ENCODE measurements around the gene C2CD2. TPM values are rescaled to one million over a fixed set of nuclear protein-coding genes. Genes with fewer than 3 reads are reported as not detected.
A peak's percentile ranks its signal among the peaks of the same experiment; 100 is the strongest.

The C2CD2 gene
- total and polyA plus RNA-seq, 2 experiments from 2014 or later = 4.5 to 16.2 TPM

DNA sequence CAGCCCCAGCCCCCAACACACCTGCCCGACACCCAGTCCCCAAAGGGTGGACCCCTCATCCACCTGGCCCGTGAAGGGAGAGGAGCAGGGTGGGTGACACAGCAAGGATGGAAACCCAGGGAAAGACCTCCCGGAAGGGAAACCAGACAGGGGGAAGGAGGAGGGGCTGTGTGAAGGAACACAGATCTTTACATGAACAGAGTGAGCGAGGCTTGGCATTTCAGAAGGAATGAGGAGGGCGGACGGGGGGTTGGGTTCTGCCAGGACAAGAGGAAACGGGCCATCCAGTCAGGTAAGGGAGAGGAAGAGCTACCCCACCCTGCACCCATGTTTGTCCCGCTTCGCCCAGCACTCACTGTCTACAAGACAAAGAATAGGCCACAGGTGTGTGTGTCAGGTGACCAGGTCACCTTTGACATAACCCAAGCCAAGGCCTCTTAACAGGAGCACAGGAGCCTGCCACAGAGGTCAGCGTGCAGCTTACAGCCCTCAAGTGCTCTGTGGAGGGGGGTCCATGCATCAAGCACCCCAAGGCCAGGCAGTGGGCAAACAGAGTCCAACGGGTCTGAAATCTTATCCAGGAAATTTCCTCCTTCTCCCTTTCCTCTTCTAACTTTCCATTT is 56.7 kb downstream of the C2CD2 start:
- peak overlapping the region; percentile 54; the same call in 1 of the 2 replicates for H3K4me2 ChIP-seq
- H3F3A ChIP-seq (replicated peaks; ENCODE audit: low read depth) = no peaks in the 10 kb centered on the region
- H3K27me3 ChIP-seq (ENCODE audit: insufficient read depth) = no peaks in the 10 kb centered on the region
- peaks cover 13% of the 10 kb centered on the region for H3K4me1 ChIP-seq (ENCODE audit: insufficient read depth)
- no peaks in the 10 kb centered on the region for H3K9me3 Mint-ChIP-seq
- H3K4me3 ChIP-seq = no peak overlapping the region
- H3K79me2 ChIP-seq (replicated peaks; ENCODE audit: insufficient read depth) = no peaks in the 10 kb centered on the region
- H3K27me3 Mint-ChIP-seq (ENCODE audit: insufficient read depth, low read depth, poor library complexity) = no peaks in the 10 kb centered on the region
- peaks cover 8% of the 10 kb centered on the region for H3K36me3 Mint-ChIP-seq (ENCODE audit: low read depth)
- H3K36me3 ChIP-seq (ENCODE audit: insufficient read depth) = no peaks in the 10 kb centered on the region
- no peaks in the 10 kb centered on the region for H4K20me1 ChIP-seq (replicated peaks; ENCODE audit: insufficient read depth)
- peak overlapping the region; percentile 58 for H3K27ac Mint-ChIP-seq
- peak overlapping the region; percentile 24; the same call in 2 of the 3 replicates for H3K4me3 Mint-ChIP-seq
- DNase-seq (ENCODE audit: low spot score) = peak; percentile 39
- TF ChIP-seq, protein P1, sequence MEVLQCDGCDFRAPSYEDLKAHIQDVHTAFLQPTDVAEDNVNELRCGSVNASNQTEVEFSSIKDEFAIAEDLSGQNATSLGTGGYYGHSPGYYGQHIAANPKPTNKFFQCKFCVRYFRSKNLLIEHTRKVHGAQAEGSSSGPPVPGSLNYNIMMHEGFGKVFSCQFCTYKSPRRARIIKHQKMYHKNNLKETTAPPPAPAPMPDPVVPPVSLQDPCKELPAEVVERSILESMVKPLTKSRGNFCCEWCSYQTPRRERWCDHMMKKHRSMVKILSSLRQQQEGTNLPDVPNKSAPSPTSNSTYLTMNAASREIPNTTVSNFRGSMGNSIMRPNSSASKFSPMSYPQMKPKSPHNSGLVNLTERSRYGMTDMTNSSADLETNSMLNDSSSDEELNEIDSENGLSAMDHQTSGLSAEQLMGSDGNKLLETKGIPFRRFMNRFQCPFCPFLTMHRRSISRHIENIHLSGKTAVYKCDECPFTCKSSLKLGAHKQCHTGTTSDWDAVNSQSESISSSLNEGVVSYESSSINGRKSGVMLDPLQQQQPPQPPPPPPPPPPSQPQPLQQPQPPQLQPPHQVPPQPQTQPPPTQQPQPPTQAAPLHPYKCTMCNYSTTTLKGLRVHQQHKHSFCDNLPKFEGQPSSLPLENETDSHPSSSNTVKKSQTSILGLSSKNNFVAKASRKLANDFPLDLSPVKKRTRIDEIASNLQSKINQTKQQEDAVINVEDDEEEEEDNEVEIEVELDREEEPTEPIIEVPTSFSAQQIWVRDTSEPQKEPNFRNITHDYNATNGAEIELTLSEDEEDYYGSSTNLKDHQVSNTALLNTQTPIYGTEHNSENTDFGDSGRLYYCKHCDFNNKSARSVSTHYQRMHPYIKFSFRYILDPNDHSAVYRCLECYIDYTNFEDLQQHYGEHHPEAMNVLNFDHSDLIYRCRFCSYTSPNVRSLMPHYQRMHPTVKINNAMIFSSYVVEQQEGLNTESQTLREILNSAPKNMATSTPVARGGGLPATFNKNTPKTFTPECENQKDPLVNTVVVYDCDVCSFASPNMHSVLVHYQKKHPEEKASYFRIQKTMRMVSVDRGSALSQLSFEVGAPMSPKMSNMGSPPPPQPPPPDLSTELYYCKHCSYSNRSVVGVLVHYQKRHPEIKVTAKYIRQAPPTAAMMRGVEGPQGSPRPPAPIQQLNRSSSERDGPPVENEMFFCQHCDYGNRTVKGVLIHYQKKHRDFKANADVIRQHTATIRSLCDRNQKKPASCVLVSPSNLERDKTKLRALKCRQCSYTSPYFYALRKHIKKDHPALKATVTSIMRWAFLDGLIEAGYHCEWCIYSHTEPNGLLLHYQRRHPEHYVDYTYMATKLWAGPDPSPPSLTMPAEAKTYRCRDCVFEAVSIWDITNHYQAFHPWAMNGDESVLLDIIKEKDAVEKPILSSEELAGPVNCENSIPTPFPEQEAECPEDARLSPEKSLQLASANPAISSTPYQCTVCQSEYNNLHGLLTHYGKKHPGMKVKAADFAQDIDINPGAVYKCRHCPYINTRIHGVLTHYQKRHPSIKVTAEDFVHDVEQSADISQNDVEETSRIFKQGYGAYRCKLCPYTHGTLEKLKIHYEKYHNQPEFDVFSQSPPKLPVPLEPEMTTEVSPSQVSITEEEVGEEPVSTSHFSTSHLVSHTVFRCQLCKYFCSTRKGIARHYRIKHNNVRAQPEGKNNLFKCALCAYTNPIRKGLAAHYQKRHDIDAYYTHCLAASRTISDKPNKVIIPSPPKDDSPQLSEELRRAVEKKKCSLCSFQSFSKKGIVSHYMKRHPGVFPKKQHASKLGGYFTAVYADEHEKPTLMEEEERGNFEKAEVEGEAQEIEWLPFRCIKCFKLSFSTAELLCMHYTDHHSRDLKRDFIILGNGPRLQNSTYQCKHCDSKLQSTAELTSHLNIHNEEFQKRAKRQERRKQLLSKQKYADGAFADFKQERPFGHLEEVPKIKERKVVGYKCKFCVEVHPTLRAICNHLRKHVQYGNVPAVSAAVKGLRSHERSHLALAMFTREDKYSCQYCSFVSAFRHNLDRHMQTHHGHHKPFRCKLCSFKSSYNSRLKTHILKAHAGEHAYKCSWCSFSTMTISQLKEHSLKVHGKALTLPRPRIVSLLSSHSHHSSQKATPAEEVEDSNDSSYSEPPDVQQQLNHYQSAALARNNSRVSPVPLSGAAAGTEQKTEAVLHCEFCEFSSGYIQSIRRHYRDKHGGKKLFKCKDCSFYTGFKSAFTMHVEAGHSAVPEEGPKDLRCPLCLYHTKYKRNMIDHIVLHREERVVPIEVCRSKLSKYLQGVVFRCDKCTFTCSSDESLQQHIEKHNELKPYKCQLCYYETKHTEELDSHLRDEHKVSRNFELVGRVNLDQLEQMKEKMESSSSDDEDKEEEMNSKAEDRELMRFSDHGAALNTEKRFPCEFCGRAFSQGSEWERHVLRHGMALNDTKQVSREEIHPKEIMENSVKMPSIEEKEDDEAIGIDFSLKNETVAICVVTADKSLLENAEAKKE (CRISPR knock-in tag; IDR thresholded peaks at IDR 0.05) = no peak
- TF ChIP-seq POLR2AphosphoS5 (IDR thresholded peaks at IDR 0.05; ENCODE audit: low read depth) = no peak
- TF ChIP-seq EZH2phosphoT487 (IDR thresholded peaks at IDR 0.05; ENCODE audit: unreplicated experiment) = no peak
- TF ChIP-seq, protein P2, sequence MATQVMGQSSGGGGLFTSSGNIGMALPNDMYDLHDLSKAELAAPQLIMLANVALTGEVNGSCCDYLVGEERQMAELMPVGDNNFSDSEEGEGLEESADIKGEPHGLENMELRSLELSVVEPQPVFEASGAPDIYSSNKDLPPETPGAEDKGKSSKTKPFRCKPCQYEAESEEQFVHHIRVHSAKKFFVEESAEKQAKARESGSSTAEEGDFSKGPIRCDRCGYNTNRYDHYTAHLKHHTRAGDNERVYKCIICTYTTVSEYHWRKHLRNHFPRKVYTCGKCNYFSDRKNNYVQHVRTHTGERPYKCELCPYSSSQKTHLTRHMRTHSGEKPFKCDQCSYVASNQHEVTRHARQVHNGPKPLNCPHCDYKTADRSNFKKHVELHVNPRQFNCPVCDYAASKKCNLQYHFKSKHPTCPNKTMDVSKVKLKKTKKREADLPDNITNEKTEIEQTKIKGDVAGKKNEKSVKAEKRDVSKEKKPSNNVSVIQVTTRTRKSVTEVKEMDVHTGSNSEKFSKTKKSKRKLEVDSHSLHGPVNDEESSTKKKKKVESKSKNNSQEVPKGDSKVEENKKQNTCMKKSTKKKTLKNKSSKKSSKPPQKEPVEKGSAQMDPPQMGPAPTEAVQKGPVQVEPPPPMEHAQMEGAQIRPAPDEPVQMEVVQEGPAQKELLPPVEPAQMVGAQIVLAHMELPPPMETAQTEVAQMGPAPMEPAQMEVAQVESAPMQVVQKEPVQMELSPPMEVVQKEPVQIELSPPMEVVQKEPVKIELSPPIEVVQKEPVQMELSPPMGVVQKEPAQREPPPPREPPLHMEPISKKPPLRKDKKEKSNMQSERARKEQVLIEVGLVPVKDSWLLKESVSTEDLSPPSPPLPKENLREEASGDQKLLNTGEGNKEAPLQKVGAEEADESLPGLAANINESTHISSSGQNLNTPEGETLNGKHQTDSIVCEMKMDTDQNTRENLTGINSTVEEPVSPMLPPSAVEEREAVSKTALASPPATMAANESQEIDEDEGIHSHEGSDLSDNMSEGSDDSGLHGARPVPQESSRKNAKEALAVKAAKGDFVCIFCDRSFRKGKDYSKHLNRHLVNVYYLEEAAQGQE (IDR thresholded peaks at IDR 0.05; ENCODE audit: unreplicated experiment) = no peak
- no peak for TF ChIP-seq ZNF114 (CRISPR knock-in tag; IDR thresholded peaks at IDR 0.05)
- peaks cover 45% of the 10 kb centered on the region for H3K4me1 Mint-ChIP-seq
- ATAC-seq = peak; percentile 34
- no peak overlapping the region for H3K27ac ChIP-seq (ENCODE audit: low read depth)
- no peaks in the 10 kb centered on the region for H3K9me2 ChIP-seq (ENCODE audit: insufficient read depth)
- H2AFZ ChIP-seq = no peak overlapping the region
